ENCODE results near the gene FAXDC2. TPM values are rescaled to one million over a fixed set of nuclear protein-coding genes. Genes with fewer than 3 reads are reported as not detected.

The FAXDC2 gene
- total and polyA plus RNA-seq, 2 of the 8 experiments (the other 6 are each of a cell fraction or from before 2014, with no cell fraction given): 3.7 to 5.9 TPM

- Histone ChIP-seq H3K23ac (ENCODE audit: insufficient read length) (no peak overlapping the region), H3K4ac (replicated peaks; ENCODE audit: insufficient read length, low read depth, low read length) (no peak overlapping the region), H3K27me3 (replicated peaks in 1 of 4; ENCODE audit: control insufficient read depth in 3 of 4, extremely low read depth in 1 of 4, insufficient read depth in 3 of 4, low read length in 3 of 4) (no peaks in the 10 kb centered on the region), H2BK12ac (ENCODE audit: low read depth, low read length) (no peak overlapping the region), H3K56ac (replicated peaks; ENCODE audit: insufficient read length, low read depth, low read length) (no peak overlapping the region), H3K18ac (ENCODE audit: extremely low read depth, low read length) (no peak overlapping the region), H3K4me1 (replicated peaks in 1 of 4; ENCODE audit: control insufficient read depth in 3 of 4, insufficient read depth in 4 of 4, low read length in 3 of 4) (no peaks in the 10 kb centered on the region), H3K79me1 (ENCODE audit: low read depth, low read length) (no peaks in the 10 kb centered on the region; the same call in none of the 2 replicates), H4K91ac (replicated peaks; ENCODE audit: insufficient read length, low read length) (no peak overlapping the region), H3K79me2 (ENCODE audit: control insufficient read depth in 1 of 2, insufficient read depth in 2 of 2, low read length in 2 of 2) (peaks cover 0 to 14% of the 10 kb centered on the region in 2 experiments; a peak in 2 of 4 replicates), H4K5ac (ENCODE audit: insufficient read length, low read depth, low read length) (no peak overlapping the region), H2BK15ac (ENCODE audit: low read length) (no peak overlapping the region), H2AK5ac (ENCODE audit: low read depth, low read length) (no peak overlapping the region), H2BK120ac (replicated peaks; ENCODE audit: low read depth, low read length) (no peak overlapping the region), H3K36me3 (ENCODE audit: control insufficient read depth in 2 of 4, insufficient read depth in 4 of 4, low read length in 3 of 4) (peaks cover 67 to 95% (median 83%) of the 10 kb centered on the region in 4 experiments), H3K27ac (ENCODE audit: low read depth, low read length) (no peak overlapping the region), H2AFZ (ENCODE audit: low read length) (no peak overlapping the region), H4K20me1 (replicated peaks in 1 of 2; ENCODE audit: control insufficient read depth in 1 of 2, insufficient read depth in 2 of 2, low read length in 2 of 2) (peaks cover 4 to 23% of the 10 kb centered on the region in 2 experiments), H3K9ac (replicated peaks in 1 of 4; ENCODE audit: extremely low read depth in 1 of 4, low read depth in 3 of 4, low read length in 3 of 4) (no peak overlapping the region), H3K14ac (ENCODE audit: insufficient read length) (no peak overlapping the region), H3K4me3 (ENCODE audit: extremely low read depth in 1 of 4, insufficient read depth in 2 of 4, low read depth in 3 of 4, low read length in 4 of 4) (no peak overlapping the region), H3K23me2 (ENCODE audit: low read depth, low read length) (no peaks in the 10 kb centered on the region), H3K4me2 (ENCODE audit: insufficient read depth in 1 of 2, low read depth in 2 of 2, low read length in 2 of 2) (no peak overlapping the region), H3K9me3 (ENCODE audit: insufficient read depth in 2 of 2, low read depth in 1 of 2, low read length in 1 of 2) (no peaks in the 10 kb centered on the region), H2BK20ac (ENCODE audit: low read length) (no peak overlapping the region), H2BK5ac (ENCODE audit: low read depth, low read length) (no peak overlapping the region), H4K8ac (ENCODE audit: extremely low read depth, insufficient read depth, low read length) (no peak overlapping the region)
- ChIA-PET POLR2A (ENCODE audit: partially characterized antibody) (interaction anchor here (1.1 kb wide), 1 partner anchor 14 kb away, joined by 3 read pairs; no protein-coding TSS in a partner anchor), CTCF (ENCODE audit: partially characterized antibody) (interaction anchor here (0.6 to 2.6 kb wide), 8 partner anchors 9 to 164 kb away, joined by 3 to 9 read pairs (median 3); no protein-coding TSS in a partner anchor)
- WGBS, 2 experiments (ENCODE audit: extremely low coverage in 1 of 2, insufficient coverage in 1 of 2, insufficient read length in 1 of 2, insufficient replicate concordance in 2 of 2, low coverage in 1 of 2, low lambda C conversion rate in 2 of 2, missing lambda C conversion rate in 1 of 2): 94% methylated on average over 4 of the region's 4 CpGs; no CpG with 5 or more reads in 1 of the 2 experiments
- no peak for FAIRE-seq
- no peak for DNase-seq (ENCODE audit: low read depth in 1 of 2, low spot score in 2 of 2)
- TF ChIP-seq EGR1 (IDR thresholded peaks at IDR 0.05; ENCODE audit: borderline replicate concordance, low read depth, low read length) (no peak), POLR2A (IDR thresholded peaks at IDR 0.05; ENCODE audit: control extremely low read depth in 1 of 2, low read depth in 2 of 2, low read length in 2 of 2) (no peak; a peak in 1 of 3 replicates), HDAC6 (IDR thresholded peaks at IDR 0.05; ENCODE audit: low read depth, low read length) (no peak), KDM5A (IDR thresholded peaks at IDR 0.05; ENCODE audit: low read length) (no peak)
Measured at GRCh38 chr5:154806176-154806575, 44.2 kb downstream of the FAXDC2 start.
